WI38 (cell line): ENCODE data around the gene MCL1.

ENCODE experiments used
- H3K4me3 ChIP-seq: 2 replicates; pipeline ENCODE4 v1.5.1; 2011; ENCODE audit warnings: low read depth, mild to moderate bottlenecking, control low read depth, low read length
- CTCF ChIP-seq: IDR thresholded peaks from 2 replicates; pipeline ENCODE4 v1.5.1; 2012; ENCODE audit warnings: low read depth, mild to moderate bottlenecking, control low read depth, low read length

Gene MCL1

GRCh38 chr1:150551784-150552127 is 27.7 kb downstream of the MCL1 start:
- TF ChIP-seq CTCF: no peak
- H3K4me3 ChIP-seq: no peak overlapping the region

- TF ChIP-seq CTCF: no peak
- no peak overlapping the region for H3K4me3 ChIP-seq
Observed at GRCh38 chr1:150551051-150551783, 28.2 kb downstream of the MCL1 start.

GRCh38 chr1:150550222-150551050 is 29.0 kb downstream of the MCL1 start:
- no peak for TF ChIP-seq CTCF
- H3K4me3 ChIP-seq: peak overlapping the region; percentile 63

GRCh38 chr1:150549496-150550221 is 29.8 kb downstream of the MCL1 start:
- H3K4me3 ChIP-seq: peak overlapping the region; percentile 63
- TF ChIP-seq CTCF: 0 out of 2 replicates have a peak, but pooled peaks have one; percentile 22

DNA sequence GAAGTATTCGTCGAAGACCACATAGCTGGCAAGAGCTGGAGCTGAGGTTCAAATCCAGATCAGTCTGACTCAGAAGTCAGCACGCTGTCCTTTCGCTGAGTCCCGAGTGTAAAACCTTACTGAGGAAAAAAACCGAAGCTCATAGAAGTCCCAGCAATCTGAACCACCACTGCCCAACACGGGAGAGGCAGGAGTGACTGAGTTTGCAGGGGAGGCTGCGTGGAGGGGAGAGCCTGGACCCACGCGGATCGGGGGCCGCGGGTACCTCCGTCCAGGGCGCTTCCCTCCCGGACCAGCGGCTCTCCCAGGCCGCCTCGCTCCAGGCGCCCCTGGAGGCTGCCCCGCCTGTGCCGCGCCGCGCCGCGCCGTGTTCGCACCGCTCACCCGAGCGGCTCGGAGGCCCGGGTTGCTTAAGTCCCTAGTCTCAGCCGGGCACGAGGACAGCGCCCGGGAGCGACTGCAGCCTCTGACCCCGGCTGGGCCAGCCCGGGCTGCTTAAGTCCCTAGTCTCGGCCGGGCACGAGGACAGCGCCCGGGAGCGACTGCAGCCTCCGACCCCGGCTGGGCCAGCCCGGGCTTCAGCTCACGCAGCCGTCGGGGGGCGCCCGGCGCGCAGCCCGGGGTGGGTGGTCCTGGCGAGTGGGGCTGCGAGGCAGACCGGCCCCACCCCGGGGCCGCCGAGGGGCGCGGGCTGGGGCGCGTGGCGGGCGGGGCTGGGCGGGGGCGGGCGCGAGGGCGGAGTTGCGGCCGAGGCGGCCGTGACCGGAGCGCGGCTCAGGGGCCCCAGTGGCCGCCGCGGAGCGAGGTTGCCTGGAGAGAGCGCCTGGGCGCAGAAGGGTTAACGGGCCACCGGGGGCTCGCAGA is 30.5 kb downstream of the MCL1 start, which contains the start of gene ADAMTSL4:
TSS of gene ADAMTSL4 (plus strand) at position 777 of the 864 bp plus-strand sequence. CDS start 2,881 bp downstream, outside the sequence.
- peak within 1 kb of the TSS; percentile 63 for H3K4me3 ChIP-seq
- no peak for TF ChIP-seq CTCF

DNA sequence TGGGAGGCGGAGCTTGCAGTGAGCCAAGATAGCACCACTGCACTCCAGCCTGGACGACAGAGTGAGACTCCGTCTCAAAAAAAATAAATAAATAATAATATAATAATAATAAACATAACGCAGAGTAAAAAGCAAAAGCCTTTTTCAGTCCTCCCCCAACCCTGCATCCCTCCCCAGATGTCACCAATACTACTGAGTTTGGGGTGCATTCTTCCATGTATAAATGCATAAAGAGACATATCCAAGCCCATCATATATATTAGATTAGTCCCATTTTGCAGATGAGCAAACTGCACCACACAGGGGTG is 31.1 kb downstream of the MCL1 start:
- H3K4me3 ChIP-seq: peak overlapping the region; percentile 63
- no peak for TF ChIP-seq CTCF
